Neural crest cell (in vitro differentiated cells): Measurements from ENCODE around the gene NCAN. TPM values are rescaled to one million over a fixed set of nuclear protein-coding genes. Genes with fewer than 3 reads are reported as not detected.

Experiments
- DNase-seq: peaks from one replicate; pipeline ENCODE4 v3.0.0; 2021; ENCODE audit warnings: low read depth, mixed read lengths, low spot score
- H3K27ac Mint-ChIP-seq: one replicate; pipeline ENCODE4 v1.8.0; 2021; ENCODE audit warnings: mild to moderate bottlenecking, mixed read lengths; ENCODE audit not compliant: unreplicated experiment
- H3K27me3 Mint-ChIP-seq: 2 replicates; pipeline ENCODE4 v1.8.0; 2021; ENCODE audit warnings: low read depth, mild to moderate bottlenecking, mixed read lengths
- H3K36me3 Mint-ChIP-seq: 2 replicates; pipeline ENCODE4 v1.8.0; 2021; ENCODE audit warnings: low read depth, mild to moderate bottlenecking, mixed read lengths
- H3K4me1 Mint-ChIP-seq: 2 replicates; pipeline ENCODE4 v1.8.0; 2021; ENCODE audit warnings: mixed read lengths
- H3K4me3 Mint-ChIP-seq: one replicate; pipeline ENCODE4 v1.8.0; 2021; ENCODE audit warnings: mild to moderate bottlenecking, mixed read lengths
- H3K9me3 Mint-ChIP-seq: 2 replicates; pipeline ENCODE4 v1.8.0; 2021; ENCODE audit warnings: mixed read lengths
- total RNA-seq: library from RNA; stranded (reverse); gene quantifications from 2 replicates; pipeline ENCODE4 v1.2.1, GENCODE V29; 2021
- TF ChIP-seq, protein P1 (sequence below): fragments of 200-600 bp; sonication (generic); conservative IDR thresholded peaks from 2 replicates; pipeline ENCODE4 v1.5.0; 2021; ENCODE audit warnings: antibody characterized with exemption, mild to moderate bottlenecking

Gene NCAN
- total RNA-seq, 1 donor from 2014 or later, result 12.3 TPM

DNA sequence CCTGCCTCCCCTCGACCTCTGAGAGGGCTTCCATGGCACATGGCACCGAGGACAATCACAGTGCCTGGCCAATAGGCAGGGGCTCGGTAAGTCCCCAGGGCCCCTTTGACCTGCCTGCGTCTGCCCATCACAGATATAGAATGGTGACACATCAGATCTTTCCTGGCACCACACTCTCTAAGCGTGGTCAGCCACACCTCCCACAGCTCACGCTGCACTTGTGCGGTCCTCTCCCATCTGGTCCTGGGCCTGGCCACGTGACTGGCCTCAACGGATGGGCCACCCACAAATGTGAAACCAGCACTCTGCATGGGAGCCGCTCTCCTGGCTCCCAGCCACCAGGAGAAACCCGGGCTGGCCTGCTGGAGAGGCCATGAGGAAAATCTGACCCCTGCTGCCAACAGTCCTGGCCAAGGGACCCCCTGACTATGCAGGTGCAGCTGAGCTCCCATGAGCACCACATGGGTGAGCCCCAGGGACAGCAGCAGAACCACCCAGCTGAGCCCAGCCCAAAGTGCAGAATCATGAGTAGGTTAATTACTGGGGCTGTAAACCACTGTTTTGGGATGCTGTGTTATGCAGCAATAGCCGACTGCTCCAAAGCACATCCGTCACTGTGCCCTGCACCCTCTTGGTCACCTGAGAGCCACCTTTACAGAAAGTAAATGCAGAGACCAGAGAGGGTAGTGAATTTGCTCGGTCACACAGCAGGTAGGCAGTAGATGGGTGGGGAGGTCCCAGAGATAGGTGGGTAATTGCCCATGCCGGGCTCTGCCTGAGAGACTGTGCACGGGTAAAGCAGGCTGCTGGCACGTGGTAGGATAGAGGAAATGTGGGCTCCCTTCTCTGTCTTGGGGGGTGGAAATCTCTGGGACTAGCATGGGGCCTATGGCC lies 32.0 kb upstream of the NCAN start:
- no peak for DNase-seq
- no peak overlapping the region for H3K4me3 Mint-ChIP-seq
- TF ChIP-seq, protein P1, sequence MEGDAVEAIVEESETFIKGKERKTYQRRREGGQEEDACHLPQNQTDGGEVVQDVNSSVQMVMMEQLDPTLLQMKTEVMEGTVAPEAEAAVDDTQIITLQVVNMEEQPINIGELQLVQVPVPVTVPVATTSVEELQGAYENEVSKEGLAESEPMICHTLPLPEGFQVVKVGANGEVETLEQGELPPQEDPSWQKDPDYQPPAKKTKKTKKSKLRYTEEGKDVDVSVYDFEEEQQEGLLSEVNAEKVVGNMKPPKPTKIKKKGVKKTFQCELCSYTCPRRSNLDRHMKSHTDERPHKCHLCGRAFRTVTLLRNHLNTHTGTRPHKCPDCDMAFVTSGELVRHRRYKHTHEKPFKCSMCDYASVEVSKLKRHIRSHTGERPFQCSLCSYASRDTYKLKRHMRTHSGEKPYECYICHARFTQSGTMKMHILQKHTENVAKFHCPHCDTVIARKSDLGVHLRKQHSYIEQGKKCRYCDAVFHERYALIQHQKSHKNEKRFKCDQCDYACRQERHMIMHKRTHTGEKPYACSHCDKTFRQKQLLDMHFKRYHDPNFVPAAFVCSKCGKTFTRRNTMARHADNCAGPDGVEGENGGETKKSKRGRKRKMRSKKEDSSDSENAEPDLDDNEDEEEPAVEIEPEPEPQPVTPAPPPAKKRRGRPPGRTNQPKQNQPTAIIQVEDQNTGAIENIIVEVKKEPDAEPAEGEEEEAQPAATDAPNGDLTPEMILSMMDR, result no peak

DNA sequence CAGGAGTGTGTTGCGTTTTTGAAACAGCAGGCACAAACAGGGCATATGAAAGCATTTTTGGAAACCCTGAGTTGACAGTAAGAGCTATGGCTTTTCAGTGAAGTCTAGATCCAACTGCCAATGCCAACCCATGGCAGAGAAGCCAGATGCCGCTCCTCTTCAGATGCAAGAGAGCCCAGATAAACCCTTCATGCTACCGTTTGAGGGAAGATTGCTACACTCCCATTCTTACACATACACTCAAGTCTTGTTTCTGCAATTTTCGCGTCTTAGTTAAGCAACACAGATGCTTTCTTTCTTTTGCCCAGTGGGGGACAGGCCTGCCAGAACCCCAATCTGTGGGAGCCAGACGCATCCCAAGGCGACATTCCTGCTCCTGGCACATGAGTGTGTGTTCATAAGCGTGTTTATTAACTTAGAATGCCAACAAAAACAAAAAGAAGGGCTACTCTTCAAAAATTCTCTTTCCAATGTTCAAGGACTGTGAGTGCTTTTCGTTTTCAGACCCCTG lies 30.2 kb upstream of the NCAN start:
- peaks cover 9% of the 10 kb centered on the region for H3K36me3 Mint-ChIP-seq
- H3K9me3 Mint-ChIP-seq, result no peaks in the 10 kb centered on the region
- H3K27ac Mint-ChIP-seq, result no peak overlapping the region
- DNase-seq, result no peak
- TF ChIP-seq, protein P1, result no peak
- H3K4me3 Mint-ChIP-seq, result no peak overlapping the region
- H3K4me1 Mint-ChIP-seq, result peaks cover 5% of the 10 kb centered on the region
- H3K27me3 Mint-ChIP-seq, result no peaks in the 10 kb centered on the region

More for the DNA sequence above, 32.0 kb upstream of the NCAN start:
- Mint-ChIP-seq H3K27ac (no peak overlapping the region), H3K9me3 (no peaks in the 10 kb centered on the region), H3K4me1 (peaks cover 3% of the 10 kb centered on the region), H3K36me3 (peaks cover 3% of the 10 kb centered on the region), H3K27me3 (no peaks in the 10 kb centered on the region)

DNA sequence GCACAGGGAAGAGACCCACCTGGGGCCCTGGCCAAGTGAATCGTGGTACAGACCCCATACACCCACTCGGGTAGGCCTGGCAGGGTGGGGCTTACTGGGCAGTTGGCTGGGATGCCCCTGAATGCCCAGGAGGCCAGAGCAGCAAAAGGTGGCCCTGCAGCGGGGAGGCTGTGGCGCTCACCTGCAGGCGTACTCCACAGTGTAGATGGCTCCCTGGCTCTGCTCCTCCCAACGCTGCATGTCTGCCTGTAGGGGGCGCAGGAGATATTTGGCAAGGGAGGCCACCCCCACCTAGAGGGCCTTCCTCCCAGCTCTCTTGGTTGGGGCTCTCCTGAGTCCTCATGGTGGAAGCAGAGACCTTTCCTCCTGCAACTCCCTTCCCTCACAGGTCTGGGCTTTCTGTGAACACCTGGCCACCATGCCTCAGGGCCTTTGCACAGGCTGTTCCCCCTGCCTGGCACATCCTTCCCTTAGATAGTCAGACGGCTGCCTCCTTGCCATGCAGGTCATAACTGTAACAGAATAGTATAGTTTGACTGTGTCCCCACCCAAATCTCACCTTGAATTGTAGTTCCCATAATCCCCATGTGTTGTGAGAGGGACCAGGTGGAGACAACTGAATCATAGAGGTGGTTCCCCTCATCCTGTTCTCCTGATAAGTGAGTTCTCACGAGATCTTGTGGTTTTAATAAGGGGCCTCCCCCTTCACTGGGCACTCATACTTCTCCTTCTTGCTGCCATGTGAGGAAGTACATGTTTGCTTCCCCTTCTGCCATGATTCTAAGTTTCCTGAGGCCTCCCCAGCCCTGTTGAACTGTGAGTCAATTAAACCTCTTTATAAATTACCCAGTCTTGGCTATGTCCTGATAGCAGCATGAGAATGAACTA lies 25.7 kb upstream of the NCAN start:
- DNase-seq, result peak; percentile 61
- Mint-ChIP-seq H3K27me3 (no peaks in the 10 kb centered on the region), H3K4me1 (peaks cover 11% of the 10 kb centered on the region), H3K9me3 (no peaks in the 10 kb centered on the region), H3K27ac (peak overlapping the region; percentile 22), H3K36me3 (peaks cover 8% of the 10 kb centered on the region), H3K4me3 (peak overlapping the region; percentile 79)
- TF ChIP-seq, protein P1, result peak; percentile 69

DNA sequence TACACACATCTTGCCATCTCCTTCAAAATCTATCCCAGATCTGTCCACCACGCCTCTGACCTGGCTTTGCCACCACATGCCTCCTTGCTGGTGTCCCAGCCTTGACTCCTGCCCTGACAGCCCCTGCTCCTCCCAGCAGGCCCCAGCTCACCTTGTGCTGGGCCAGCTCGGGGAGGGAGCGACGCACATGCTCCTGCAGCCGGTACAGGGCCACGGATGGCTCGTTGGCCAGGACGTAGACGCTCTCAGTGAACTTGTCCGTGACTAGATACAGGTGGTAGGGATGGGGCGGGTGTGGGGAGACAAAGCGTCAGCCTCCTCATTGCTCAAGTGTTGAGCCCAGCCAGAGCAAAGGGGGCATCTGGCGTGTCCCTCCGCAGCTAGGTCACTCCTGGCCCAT lies 25.0 kb upstream of the NCAN start:
- Mint-ChIP-seq H3K27ac (no peak overlapping the region), H3K27me3 (no peaks in the 10 kb centered on the region), H3K36me3 (peaks cover 8% of the 10 kb centered on the region), H3K4me1 (peaks cover 17% of the 10 kb centered on the region), H3K9me3 (no peaks in the 10 kb centered on the region), H3K4me3 (peak overlapping the region; percentile 79)
- TF ChIP-seq, protein P1, result no peak
- DNase-seq, result no peak

DNA sequence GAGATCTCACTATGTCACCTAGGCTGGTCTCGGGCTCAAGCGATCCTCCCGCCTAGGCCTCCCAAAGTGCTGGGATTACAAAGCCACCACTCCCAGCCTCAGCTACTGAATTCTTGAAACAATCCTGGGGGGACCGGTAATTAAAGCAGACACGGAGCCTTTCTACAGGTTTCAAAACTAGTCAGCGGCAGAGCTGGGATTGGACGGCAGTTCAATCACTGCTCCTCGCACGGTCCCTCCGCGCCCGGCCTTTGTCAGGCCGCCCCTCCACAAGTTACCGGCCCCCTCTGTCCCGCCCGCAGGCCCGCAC lies 20.0 kb upstream of the NCAN start:
- peak overlapping the region; percentile 97 for H3K27ac Mint-ChIP-seq
- peaks cover 6% of the 10 kb centered on the region for H3K36me3 Mint-ChIP-seq
- no peaks in the 10 kb centered on the region for H3K27me3 Mint-ChIP-seq
- H3K4me1 Mint-ChIP-seq, result peaks cover 35% of the 10 kb centered on the region
- H3K9me3 Mint-ChIP-seq, result no peaks in the 10 kb centered on the region
- TF ChIP-seq, protein P1, result no peak
- H3K4me3 Mint-ChIP-seq, result peak overlapping the region; percentile 100
- DNase-seq, result no peak
